Transverse colon (tissue), 4 donors: ENCODE data around the gene MCFD2.

ENCODE experiments used
- CTCF ChIP-seq, 5 experiments: fragments of 200-600 bp in 3 of 5; fragments of 450-650 bp in 2 of 5; sonication (generic) in 3 of 5; IDR thresholded peaks; 1 replicate in 2 of 5; 2 replicates in 3 of 5; pipeline ENCODE4 v1.5.1; 2016 to 2017; ENCODE audit warnings: antibody characterized with exemption in 5 of 5, inconsistent platforms in 3 of 5, mild to moderate bottlenecking in 2 of 5, moderate library complexity in 1 of 5
- POLR2A ChIP-seq: fragments of 450-650 bp; IDR thresholded peaks from one replicate; pipeline ENCODE4 v1.6.1; 2016; ENCODE audit warnings: antibody characterized with exemption, mild to moderate bottlenecking, moderate library complexity
- POLR2AphosphoS5 ChIP-seq, 3 donors: sonication (generic); formaldehyde crosslinking; IDR thresholded peaks; one replicate each; pipeline ENCODE4 v1.6.1; 2016; ENCODE audit warnings: antibody characterized with exemption in 3 of 3

GRCh38 chr2:46871976-46872381 is 43.6 kb downstream of the MCFD2 start:
- no peak for TF ChIP-seq CTCF (IDR thresholded peaks at IDR 0.05)
- no peak for TF ChIP-seq POLR2A
- no peak for TF ChIP-seq POLR2AphosphoS5 (IDR thresholded peaks at IDR 0.05)
